SU-DHL-6 (cell line): ENCODE data around the gene RECK.
"Not testable (repeated sequence)": the region's sequence is repeated elsewhere in the genome, so short reads cannot be mapped to it uniquely, and the experiment has no call there.

Experiments used
- CTCF ChIP-seq: fragments of 200-600 bp; sonication (generic); IDR thresholded peaks from one replicate; pipeline ENCODE4 v1.5.1; 2017; ENCODE audit warnings: antibody characterized with exemption, mild to moderate bottlenecking, low read length, moderate library complexity; ENCODE audit not compliant: insufficient read depth, poor library complexity, severe bottlenecking
- EZH2phosphoT487 ChIP-seq: fragments of 200-600 bp; sonication (generic), shearing (Covaris generic); conservative IDR thresholded peaks from 2 replicates; pipeline ENCODE4 v1.6.1; 2018; ENCODE audit warnings: mild to moderate bottlenecking, antibody characterized with exemption, low read length, moderate library complexity, mixed read lengths

GRCh38 chr9:36160126-36160525, 123.4 kb downstream of the RECK start:
- TF ChIP-seq CTCF, EZH2phosphoT487: not testable (repeated sequence)
